CD4-positive, alpha-beta T cell treated with Interferon gamma for 1 hour (primary cell): ENCODE data around the gene KRT14.
"Not testable (repeated sequence)": the region's sequence is repeated elsewhere in the genome, so short reads cannot be mapped to it uniquely, and the experiment has no call there.

Experiments
- DNase-seq: peaks from one replicate; pipeline ENCODE4 v3.0.0-alpha.2; 2020

The KRT14 gene

DNA sequence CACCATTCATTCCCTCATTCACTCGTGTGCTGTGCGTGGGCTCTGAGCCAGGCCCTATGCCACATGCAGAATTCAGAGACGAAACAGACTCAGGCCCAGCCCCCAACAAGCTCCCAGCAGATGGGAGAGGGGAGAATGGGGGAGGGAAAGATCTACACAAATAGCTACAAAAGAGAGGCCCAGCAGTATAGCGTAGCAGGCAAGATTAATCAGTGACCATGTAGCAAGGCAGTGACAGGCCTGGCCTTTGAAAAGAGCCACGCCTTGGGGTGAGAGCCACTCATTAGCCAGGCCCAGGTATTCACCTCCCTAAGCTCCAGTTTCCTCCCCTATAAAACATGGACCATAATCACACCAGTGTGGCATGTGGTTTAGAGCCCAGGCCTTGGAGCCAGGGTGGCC lies 42.2 kb downstream of the KRT14 start:
- DNase-seq: no peak

DNA sequence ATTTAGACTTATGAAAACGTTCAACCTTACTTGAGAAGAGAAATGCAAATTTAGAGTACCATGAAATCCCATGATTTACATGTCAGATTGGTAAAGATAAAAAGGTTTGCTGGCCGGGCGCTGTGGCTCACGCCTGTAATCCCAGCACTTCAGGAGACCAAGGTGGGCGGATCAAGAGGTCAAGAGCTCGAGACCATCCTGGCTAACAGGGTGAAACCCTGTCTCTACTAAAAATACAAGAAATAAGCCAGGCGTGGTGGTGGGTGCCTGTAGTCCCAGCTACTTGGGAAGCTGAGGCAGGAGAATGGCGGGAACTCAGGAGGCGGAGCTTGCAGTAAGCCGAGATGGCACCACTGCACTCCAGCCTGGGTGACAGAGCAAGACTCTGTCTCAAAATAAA lies 43.9 kb downstream of the KRT14 start:
- DNase-seq: not testable (repeated sequence)

DNA sequence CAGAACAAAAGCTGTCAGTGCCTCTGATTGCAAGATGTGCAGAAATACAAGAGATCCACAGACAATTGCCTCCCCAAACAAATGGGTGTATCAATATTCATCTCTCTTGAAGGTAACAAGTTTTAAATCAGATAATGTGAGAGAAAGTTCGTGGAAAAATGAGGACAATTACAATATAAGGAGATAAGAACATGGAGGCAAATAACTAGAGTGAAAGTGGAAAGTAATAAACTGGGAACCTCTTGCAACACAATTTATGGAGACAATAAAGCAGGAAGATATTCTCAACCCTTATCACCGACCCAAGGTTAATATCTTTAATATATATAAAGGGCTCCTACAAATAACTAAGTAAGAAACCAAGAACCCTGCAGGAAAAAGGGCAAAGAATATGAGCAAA lies 44.3 kb downstream of the KRT14 start:
- no peak for DNase-seq

DNA sequence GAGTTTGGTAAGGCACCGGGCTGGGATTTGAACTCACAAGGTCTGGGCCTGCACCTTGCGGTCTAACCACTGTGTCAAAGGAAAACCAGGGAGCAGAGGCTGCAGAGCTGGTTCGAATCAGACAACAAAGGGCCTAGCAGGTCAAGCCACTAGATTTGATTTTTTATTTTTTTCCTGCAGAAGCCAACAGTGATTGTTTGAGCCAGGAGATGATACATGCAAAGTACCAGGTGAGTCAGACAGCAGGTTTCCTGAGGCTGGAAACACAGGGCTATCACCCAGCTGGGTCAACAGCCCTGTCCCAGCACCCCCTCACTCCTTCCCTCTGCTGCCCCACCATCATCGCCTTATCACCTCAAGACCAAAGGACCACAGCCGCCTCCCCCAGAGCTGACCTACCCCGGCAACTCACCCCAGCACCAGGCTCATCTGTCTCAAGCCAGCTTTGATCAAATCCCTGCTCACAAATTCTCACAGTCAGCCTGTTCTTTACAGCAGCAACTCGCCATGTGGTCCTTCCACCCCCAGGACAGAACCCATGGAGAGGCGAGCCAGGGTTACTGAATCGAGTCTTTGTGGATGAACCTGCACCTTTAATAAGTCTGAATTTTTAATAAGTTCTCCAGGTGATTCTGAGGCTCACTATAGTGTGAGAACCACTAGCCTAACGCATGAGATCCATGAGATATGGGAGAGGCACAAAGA lies 45.6 kb downstream of the KRT14 start:
- no peak for DNase-seq

DNA sequence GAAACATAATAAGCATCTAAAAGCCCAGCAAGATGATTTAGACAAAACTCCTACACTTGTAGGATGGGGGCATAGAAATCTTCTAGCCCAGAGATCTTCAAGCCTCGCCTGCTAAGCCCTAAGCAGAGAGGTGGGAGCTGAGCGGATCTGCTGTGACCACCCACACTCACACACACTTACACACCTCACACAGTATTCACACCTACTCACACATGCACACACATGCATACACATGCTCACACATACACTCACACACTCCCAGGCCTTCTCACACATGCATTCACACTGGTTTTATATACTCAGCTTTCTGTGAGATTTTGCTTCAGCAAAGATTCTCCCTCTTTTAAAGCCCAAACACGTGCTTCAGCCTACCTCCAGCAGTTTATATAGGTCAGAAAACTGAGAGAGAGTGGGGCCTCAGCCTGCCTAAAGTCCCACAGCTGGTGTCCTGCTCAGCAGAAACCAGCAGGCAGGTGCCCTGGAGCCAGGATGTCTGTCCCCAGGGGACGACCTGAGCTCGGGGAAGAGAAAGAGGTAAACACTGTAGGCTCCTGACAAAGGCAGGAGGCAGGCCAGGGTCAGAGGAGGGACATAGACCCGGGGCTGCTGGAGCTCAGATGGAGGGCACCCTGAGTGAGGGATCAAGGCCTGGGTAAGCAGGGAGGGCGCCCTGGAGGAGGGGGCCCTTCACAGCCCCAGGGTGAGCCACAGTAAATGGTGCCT lies 46.6 kb downstream of the KRT14 start:
- DNase-seq: no peak

DNA sequence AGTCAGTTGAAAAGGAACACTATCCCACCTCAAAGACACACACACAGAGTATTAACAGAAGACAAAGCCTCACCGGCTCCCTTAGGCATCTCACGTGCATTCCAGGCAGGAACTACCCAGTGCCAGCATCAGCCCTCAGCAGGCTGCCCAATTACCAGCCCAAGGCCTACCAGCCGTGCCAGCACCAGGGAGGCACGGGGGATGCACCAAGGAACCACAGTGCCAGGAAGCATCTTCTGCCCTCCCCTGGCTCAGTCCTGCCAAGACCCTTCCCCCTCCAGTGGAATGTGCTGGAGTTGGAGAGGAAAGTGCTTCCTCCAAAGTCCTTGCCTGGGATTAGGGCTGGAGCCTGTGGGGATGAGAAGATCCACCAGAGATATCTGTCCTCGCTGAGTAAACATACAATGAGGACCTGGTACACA lies 47.6 kb downstream of the KRT14 start:
- DNase-seq: no peak

DNA sequence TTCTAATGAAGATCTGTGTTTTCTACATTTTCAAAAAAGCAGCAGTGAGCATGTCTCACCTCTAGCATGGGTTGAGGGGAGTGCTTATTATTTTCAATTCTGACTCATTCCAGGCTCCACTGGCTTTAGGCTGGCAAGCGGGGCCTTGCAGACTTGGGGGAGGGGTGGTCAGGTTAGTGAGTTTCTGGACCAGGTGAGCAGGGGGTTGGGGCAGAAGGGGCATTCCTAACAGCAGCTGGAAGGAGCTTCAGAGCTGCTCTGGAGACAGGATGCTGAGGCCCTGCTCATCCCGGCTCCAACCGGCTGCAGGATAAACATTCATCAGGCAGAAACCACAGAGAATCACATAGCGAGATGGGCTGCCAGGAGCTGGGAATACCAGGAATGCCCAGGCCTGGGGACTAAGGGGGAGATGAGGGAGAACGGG lies 48.1 kb downstream of the KRT14 start:
- DNase-seq: no peak

DNA sequence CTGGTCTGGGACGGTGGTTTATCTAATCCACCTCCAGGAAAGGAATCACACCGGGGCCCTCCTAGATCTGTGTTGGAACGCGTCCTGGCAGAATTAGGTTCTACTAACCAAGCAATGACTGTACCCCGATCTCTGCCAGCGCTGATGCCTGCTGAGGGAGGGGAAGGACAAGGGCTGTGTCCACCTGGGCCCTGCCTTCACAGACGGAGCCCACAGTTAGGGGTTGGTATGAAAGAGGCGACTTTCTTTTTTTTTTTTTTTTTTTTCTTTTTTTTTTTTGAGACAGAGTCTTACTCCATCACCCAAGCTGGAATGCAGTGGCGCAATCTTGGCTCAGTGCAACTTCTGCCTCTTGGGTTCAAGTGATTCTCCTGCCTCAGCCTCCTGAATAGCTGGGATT lies 48.7 kb downstream of the KRT14 start:
- DNase-seq: no peak

DNA sequence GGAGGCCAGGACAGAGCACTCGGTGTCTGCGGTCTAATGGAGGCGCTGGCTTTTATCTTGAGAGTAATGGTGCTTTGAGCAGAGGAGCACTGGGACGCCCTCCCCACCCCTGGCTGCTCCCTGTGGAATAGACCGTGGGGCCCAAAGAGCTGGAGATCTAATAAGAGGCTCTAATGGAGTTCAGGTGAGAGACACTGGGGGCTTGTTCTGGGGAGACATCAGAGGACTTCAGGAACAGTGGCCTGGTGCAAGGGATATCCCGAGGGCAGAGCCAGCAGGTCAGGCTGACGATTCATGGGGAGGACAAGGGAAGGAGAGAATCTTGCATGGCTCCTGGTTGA lies 49.1 kb downstream of the KRT14 start:
- no peak for DNase-seq

DNA sequence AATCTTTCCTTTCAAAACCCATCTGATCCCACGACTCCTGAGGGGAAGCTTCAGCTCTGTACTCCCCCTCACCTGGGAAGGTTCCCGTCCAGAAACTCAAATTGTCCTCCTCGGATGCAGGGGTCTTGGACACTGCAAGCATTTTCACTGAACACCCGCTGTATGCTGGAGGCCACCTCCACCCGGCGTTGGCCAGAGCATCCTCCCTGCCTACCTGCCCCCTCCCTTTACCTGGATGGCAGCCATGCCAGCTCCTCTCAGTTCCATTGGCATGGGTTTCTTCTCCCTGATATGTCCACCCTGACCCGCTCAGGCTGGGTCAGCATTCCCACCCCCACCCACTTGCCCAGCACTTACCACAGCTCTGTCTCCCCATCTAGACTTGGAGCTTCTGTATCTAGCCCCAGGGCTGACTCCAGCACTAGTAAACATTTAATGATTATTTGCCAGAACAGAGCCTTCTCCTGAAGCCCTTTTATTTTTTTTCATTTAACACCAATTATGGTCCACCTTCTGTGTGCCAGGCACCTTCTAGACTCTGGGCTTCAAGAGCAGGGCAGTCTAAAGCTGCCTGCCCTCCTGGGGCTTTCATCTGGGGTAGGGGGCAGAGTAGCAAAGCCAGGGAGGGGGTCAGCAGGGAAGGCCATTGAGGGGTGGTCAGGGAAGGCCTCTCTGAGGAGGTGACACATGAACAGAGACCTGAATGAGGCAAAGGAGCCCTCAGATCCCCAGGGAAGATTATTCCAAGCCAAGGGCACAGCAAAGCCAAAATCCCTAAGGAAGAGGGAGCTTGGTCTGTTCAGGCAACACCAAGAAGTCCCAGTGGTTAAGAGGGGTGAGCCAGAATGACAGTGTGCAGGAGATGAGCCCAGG lies 49.7 kb downstream of the KRT14 start:
- DNase-seq: no peak

DNA sequence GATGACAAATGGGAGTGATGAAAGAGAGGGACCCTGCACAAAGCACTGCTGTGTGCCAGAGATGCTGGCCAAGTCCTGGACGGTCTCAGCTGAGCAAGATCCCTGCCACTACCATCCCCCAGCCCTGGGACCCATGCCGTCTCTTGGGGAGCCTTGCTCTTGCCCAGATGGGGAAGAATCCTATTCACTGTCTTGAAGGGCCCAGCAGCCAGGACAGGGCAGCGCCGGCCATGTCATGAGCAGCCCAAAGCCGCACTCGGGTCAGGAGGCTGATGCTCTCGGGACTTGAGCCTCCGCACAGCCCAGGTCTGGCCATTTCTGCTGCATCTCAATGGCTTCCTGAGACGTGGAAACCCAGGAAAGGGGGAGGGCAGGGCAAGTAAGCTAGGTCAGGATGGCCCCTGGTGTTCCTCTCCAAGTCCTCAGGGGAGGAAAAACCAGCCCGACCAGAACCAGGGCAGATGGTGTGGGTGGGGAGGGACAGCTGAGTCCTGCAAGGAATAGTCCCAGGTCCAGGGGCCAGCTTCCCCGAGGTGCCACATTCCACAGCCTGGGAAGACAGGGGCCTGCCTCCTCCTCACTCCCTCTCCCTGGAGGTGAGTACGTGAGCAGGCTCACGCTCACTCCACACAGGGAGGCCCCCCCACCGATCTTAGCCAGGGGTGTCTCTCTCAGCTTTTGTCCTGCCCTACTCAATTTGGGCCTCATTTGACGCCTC lies 50.8 kb downstream of the KRT14 start:
- DNase-seq: no peak

DNA sequence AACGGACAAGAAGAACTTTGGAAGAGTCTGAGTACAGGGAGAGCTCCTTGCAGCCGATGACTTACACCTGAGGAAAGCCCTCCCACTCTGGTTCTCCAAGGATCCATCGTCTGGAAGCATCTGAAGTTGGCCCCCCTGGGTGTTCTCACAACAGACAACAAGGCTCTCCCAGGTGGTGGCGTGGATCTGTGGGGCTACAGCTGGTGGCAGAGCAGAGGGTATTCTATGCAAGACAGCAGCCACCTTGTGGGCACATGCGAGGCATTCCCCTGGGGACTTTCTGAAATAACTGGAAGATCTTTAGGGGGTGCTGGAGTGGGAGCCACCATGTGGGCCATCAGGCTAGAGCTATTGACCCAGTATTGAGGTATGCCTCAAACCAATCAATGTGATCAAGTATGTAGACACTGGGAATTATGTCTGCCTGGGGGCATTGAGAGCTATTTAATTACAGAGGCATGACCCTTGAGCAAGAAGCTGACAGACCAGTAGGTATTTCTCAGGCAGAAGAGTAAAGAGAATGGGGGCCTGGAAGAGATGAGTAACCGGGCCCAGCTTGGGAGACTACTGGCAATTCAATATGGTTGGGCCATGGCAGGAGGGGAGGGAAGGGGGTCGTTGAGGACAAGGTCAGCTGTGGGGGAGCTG lies 51.7 kb downstream of the KRT14 start:
- no peak for DNase-seq

DNA sequence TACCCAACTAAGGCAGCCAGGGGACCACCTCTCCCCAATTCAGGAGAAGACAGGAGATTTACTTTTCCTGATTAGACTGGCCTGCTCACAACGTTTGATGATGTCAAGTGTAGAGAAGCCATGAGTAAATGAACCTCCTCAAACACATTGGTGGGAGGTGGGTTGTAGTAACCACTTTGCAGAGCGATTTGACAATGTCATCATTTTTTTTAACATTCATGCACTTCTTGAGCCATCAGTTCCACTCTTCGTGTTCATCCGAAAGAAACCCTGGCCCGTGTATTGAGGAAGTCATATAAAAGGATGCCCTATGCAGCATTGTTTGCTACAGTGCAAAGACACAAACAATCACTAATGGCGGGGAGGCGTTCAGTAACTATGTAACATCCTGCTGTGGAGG lies 53.1 kb downstream of the KRT14 start:
- DNase-seq: no peak

DNA sequence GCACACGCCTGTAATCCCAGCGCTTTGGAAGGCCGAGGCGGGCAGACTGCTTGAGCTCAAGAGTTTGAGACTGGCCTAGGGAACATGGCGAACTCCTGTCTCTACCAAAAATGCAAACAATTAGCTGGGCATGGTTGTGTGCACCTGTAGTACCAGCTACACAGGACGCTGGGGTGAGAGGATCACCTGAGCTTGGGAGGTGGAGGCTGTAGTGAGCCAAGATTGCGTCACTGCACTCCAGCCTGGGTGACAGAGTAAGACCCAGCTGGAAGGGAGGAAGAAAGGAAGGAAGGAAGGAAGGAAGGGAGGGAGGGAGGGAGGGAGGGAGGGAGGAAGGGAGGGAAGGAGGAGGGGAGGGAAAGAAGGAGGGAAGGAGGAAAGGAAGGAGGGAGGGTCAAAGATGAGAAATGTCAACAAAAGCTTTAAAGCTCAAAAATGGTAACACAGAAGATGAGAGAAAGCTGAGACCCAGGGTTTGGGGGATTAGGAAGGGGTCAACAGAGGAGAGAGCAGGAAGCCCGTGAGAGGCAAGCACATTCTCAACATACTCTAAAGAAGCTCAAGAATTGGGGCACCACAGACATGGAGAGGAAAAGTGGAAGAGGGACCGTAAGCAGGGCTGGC lies 53.6 kb downstream of the KRT14 start:
- DNase-seq: no peak
